GM23338 (cell line): ENCODE measurements around the gene GRM4. TPM values are rescaled to one million over a fixed set of nuclear protein-coding genes. Genes with fewer than 3 reads are reported as not detected.

Experiments
- ATAC-seq: fragments of 200-7000 bp; cut with Tn5 transposase; 3 replicates; pipeline ENCODE4 v1.9.1; 2020
- DNase-seq: peaks from one replicate; pipeline ENCODE4 v3.0.0-alpha.2; 2015; ENCODE audit warnings: low spot score
- H2AFZ ChIP-seq: fragments of 200-600 bp; sonication (generic); 2 replicates; pipeline ENCODE4 v1.8.0; 2016; ENCODE audit warnings: antibody characterized with exemption, mild to moderate bottlenecking, moderate library complexity
- H3F3A ChIP-seq: fragments of 200-600 bp; sonication (generic); replicated peaks from 2 replicates; pipeline ENCODE4 v1.8.0; 2017; ENCODE audit warnings: antibody characterized with exemption, mixed run types, low read depth
- H3K27ac ChIP-seq: fragments of 200-600 bp; sonication (generic); 2 replicates; pipeline ENCODE4 v1.6.1; 2016; ENCODE audit warnings: low read depth
- H3K27me3 ChIP-seq: fragments of 200-600 bp; sonication (generic); 2 replicates; pipeline ENCODE4 v1.8.0; 2016; ENCODE audit warnings: mild to moderate bottlenecking, mixed run types, moderate library complexity; ENCODE audit not compliant: insufficient read depth
- H3K36me3 ChIP-seq: fragments of 200-600 bp; sonication (generic); 2 replicates; pipeline ENCODE4 v1.8.0; 2016; ENCODE audit warnings: mild to moderate bottlenecking; ENCODE audit not compliant: insufficient read depth
- H3K4me1 ChIP-seq: fragments of 200-600 bp; sonication (generic); 2 replicates; pipeline ENCODE4 v1.8.0; 2016; ENCODE audit warnings: mild to moderate bottlenecking, moderate library complexity; ENCODE audit not compliant: insufficient read depth
- H3K4me2 ChIP-seq: fragments of 200-600 bp; sonication (generic); 2 replicates; pipeline ENCODE4 v1.7.1; 2017; ENCODE audit warnings: mixed run types
- H3K4me3 ChIP-seq: fragments of 200-600 bp; sonication (generic); 2 replicates; pipeline ENCODE4 v1.6.1; 2016; ENCODE audit warnings: mixed run types
- H3K79me2 ChIP-seq: fragments of 200-600 bp; sonication (generic); replicated peaks from 2 replicates; pipeline ENCODE4 v1.8.0; 2017; ENCODE audit warnings: mild to moderate bottlenecking; ENCODE audit not compliant: insufficient read depth
- H3K9me2 ChIP-seq: fragments of 200-600 bp; sonication (generic); 2 replicates; pipeline ENCODE4 v1.8.0; 2017; ENCODE audit not compliant: insufficient read depth
- H4K20me1 ChIP-seq: fragments of 200-600 bp; sonication (generic); replicated peaks from 2 replicates; pipeline ENCODE4 v1.8.0; 2017; ENCODE audit warnings: mild to moderate bottlenecking; ENCODE audit not compliant: insufficient read depth
- H3K27ac Mint-ChIP-seq: 2 replicates; pipeline ENCODE4 v1.8.0; 2020; ENCODE audit warnings: inconsistent platforms, mild to moderate bottlenecking, moderate library complexity, mixed read lengths
- H3K27me3 Mint-ChIP-seq: 3 replicates; pipeline ENCODE4 v1.8.0; 2022; ENCODE audit warnings: low read depth, mild to moderate bottlenecking, moderate library complexity, mixed read lengths, inconsistent platforms; ENCODE audit not compliant: insufficient read depth, poor library complexity
- H3K36me3 Mint-ChIP-seq: 3 replicates; pipeline ENCODE4 v1.8.0; 2021; ENCODE audit warnings: low read depth, mild to moderate bottlenecking, inconsistent platforms, moderate library complexity, mixed read lengths
- H3K4me1 Mint-ChIP-seq: 3 replicates; pipeline ENCODE4 v1.8.0; 2020; ENCODE audit warnings: mild to moderate bottlenecking, inconsistent platforms, mixed read lengths
- H3K4me3 Mint-ChIP-seq: 3 replicates; pipeline ENCODE4 v1.8.0; 2021; ENCODE audit warnings: moderate library complexity, mild to moderate bottlenecking, inconsistent platforms, mixed read lengths
- H3K9me3 Mint-ChIP-seq: 3 replicates; pipeline ENCODE4 v1.8.0; 2020; ENCODE audit warnings: moderate library complexity, mild to moderate bottlenecking, inconsistent platforms, mixed read lengths
- CREB1 ChIP-seq: fragments of 250-450 bp; sonication (Bioruptor Pico); IDR thresholded peaks from 2 replicates; pipeline ENCODE4 v1.5.0; 2020; ENCODE audit warnings: low read depth, mild to moderate bottlenecking, moderate library complexity
- EZH2phosphoT487 ChIP-seq: fragments of 200-600 bp; sonication (generic); IDR thresholded peaks from one replicate; pipeline ENCODE4 v1.8.1; 2018; ENCODE audit warnings: antibody characterized with exemption; ENCODE audit not compliant: unreplicated experiment
- POLR2AphosphoS5 ChIP-seq: IDR thresholded peaks from 2 replicates; pipeline ENCODE4 v1.6.1; 2016; ENCODE audit warnings: antibody characterized with exemption, low read depth
- STAT1 ChIP-seq: IDR thresholded peaks from one replicate; pipeline ENCODE4 v1.6.1; 2016; ENCODE audit warnings: antibody characterized with exemption; ENCODE audit not compliant: unreplicated experiment
- ZNF114 ChIP-seq: fragments of 250-450 bp; sonication (Bioruptor Pico); IDR thresholded peaks from 2 replicates; pipeline ENCODE4 v1.5.0; 2020; ENCODE audit warnings: mild to moderate bottlenecking, moderate library complexity
- ZNF331 ChIP-seq: fragments of 250-450 bp; sonication (Bioruptor Pico); IDR thresholded peaks from 2 replicates; pipeline ENCODE4 v1.5.0; 2020; ENCODE audit warnings: low read depth, mild to moderate bottlenecking, moderate library complexity
- ZNF462 ChIP-seq: fragments of 250-450 bp; sonication (Bioruptor Pico); IDR thresholded peaks from 2 replicates; pipeline ENCODE4 v1.5.0; 2020; ENCODE audit warnings: mild to moderate bottlenecking, moderate library complexity
- polyA plus RNA-seq: library from polyadenylated mRNA; unstranded; fragments of >200 nt; fragmentation: Nextera tagmentation; extraction: Ambion mirVana; gene quantifications from 2 replicates; pipeline ENCODE4 v1.2.1, GENCODE V29; 2016
- total RNA-seq: library from RNA; depleted of rRNA; stranded (reverse); fragments of >200 nt; shearing (Covaris generic); gene quantifications from 2 replicates; pipeline ENCODE4 v1.2.3, GENCODE V29; 2014

Gene GRM4
- total and polyA plus RNA-seq, 2 experiments from 2014 or later = 7.0 to 30.6 TPM

DNA sequence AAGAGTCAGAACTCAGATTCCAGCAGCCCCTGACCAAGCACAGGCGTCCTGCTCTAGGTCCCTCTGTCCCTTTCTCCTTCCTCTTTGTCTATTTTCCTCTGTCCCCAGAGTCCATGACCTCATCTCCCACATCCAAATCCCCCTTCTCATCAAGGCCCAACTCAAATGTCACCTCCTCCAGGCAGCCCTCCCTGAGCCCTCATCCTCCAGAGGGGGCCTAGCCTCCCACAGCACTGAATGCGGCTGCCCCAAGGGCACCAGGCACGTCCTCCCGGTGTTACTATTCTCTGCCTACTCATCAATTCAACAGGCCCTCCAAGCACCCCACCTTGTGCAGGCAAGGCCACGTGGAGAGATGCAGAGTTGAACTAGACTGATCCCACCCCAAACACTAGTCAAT is 49.7 kb downstream of the GRM4 start (continued):
- no peak for TF ChIP-seq ZNF462 (CRISPR knock-in tag)
- TF ChIP-seq CREB1 (CRISPR knock-in tag) = no peak
- no peak for TF ChIP-seq EZH2phosphoT487
- TF ChIP-seq ZNF114 (CRISPR knock-in tag) = no peak

DNA sequence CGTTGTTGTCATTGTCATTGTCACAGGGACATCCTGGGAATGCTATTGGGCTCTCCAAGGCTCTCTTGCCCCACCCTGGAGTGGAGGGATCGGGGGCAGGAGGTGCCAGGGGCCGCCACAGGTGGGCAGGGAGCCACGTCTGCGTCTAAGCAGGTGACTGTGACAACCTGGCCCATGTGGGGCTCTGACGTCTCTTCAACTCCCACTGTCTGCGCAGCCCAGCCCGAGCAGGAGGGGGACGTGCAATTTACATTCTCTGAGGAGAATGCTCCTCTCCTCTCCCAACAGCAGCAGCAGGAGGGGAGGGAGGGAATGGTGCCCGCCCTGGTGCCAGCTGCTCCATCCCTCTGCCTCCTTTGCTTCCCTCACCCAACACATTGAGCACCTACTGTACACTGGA is 50.1 kb downstream of the GRM4 start:
- H3K9me2 ChIP-seq = no peaks in the 10 kb centered on the region
- no peak overlapping the region for H2AFZ ChIP-seq
- TF ChIP-seq STAT1 (no peak), POLR2AphosphoS5 (no peak), ZNF331 (CRISPR knock-in tag) (no peak)
- no peaks in the 10 kb centered on the region for H3K79me2 ChIP-seq
- H3K27me3 ChIP-seq = no peaks in the 10 kb centered on the region
- no peak overlapping the region for H3K4me3 Mint-ChIP-seq
- no peaks in the 10 kb centered on the region; the same call in 1 of the 2 replicates for H3K4me1 ChIP-seq
- H3K27me3 Mint-ChIP-seq = peaks cover 18% of the 10 kb centered on the region
- no peak overlapping the region for H3K4me3 ChIP-seq
- no peak overlapping the region for H3K27ac ChIP-seq
- no peaks in the 10 kb centered on the region for H3K9me3 Mint-ChIP-seq
- H3K36me3 ChIP-seq = no peaks in the 10 kb centered on the region
- H3K36me3 Mint-ChIP-seq = no peaks in the 10 kb centered on the region; the same call in 2 of the 3 replicates
- no peak overlapping the region for H3K4me2 ChIP-seq
- ATAC-seq (no peak), DNase-seq (no peak)
- peaks cover 55% of the 10 kb centered on the region for H3K4me1 Mint-ChIP-seq
- no peaks in the 10 kb centered on the region for H3F3A ChIP-seq
- H4K20me1 ChIP-seq = peaks cover 5% of the 10 kb centered on the region; the same call in 1 of the 2 replicates
- H3K27ac Mint-ChIP-seq = no peak overlapping the region
